HEK293 (cell line): ENCODE measurements around the gene HSPBAP1.
A peak's percentile ranks its signal among the peaks of the same experiment; 100 is the strongest.
"Not testable (repeated sequence)": the region's sequence is repeated elsewhere in the genome, so short reads cannot be mapped to it uniquely, and the experiment has no call there.

Experiments used
- CTCF ChIA-PET: fragments of 350-600 bp; formaldehyde crosslinking; extraction: SDS; loops from one replicate; lab custom pipeline; 2021; ENCODE audit warnings: antibody characterized with exemption; lab: Yijun Ruan, JAX
- POLR2A ChIA-PET: fragments of 300-600 bp; formaldehyde crosslinking; extraction: SDS; loops from one replicate; lab custom pipeline; 2020; ENCODE audit warnings: antibody characterized with exemption, inconsistent platforms; lab: Yijun Ruan, JAX
- H3K27ac ChIP-seq: fragments of 200-500 bp; sonication (Bioruptor generic); 2 replicates; pipeline ENCODE4 v1.5.1; 2014; ENCODE audit warnings: low read depth, low read length, control low read depth, inconsistent platforms; ENCODE audit errors: extremely low read depth
- H3K36me3 ChIP-seq, 2 experiments: fragments of 200-500 bp in 1 of 2; sonication (Bioruptor generic) in 1 of 2; 1 replicate in 1 of 2; 2 replicates in 1 of 2; pipeline ENCODE4 v1.5.1; 2014 to 2017; ENCODE audit warnings: inconsistent platforms in 2 of 2, low read length in 2 of 2; ENCODE audit not compliant: control insufficient read depth in 2 of 2, insufficient read depth in 1 of 2
- H3K4me1 ChIP-seq: fragments of 200-500 bp; sonication (Bioruptor generic); 2 replicates; pipeline ENCODE4 v1.5.1; 2014; ENCODE audit warnings: mild to moderate bottlenecking, low read length, inconsistent platforms; ENCODE audit not compliant: control insufficient read depth, insufficient read depth
- H3K4me3 ChIP-seq: 2 replicates; pipeline ENCODE4 v1.5.1; 2011; ENCODE audit warnings: low read depth, mild to moderate bottlenecking, control low read depth, low read length, moderate library complexity
- H3K9me3 ChIP-seq: fragments of 200-500 bp; sonication (Bioruptor generic); 2 replicates; pipeline ENCODE4 v1.5.1; 2014; ENCODE audit warnings: low read depth, low read length, inconsistent platforms; ENCODE audit not compliant: control insufficient read depth, insufficient read depth
- ZBTB8A ChIP-seq: fragments of 450-650 bp; formaldehyde crosslinking; IDR thresholded peaks from 2 replicates; pipeline ENCODE4 v1.5.1; 2016; ENCODE audit warnings: missing biosample characterization, missing genetic modification characterization
- ZNF140 ChIP-seq: fragments of 450-650 bp; formaldehyde crosslinking; IDR thresholded peaks from 2 replicates; pipeline ENCODE4 v1.5.1; 2016; ENCODE audit warnings: missing biosample characterization, missing genetic modification characterization
- ZNF266 ChIP-seq: fragments of 450-650 bp; formaldehyde crosslinking; IDR thresholded peaks from 2 replicates; pipeline ENCODE4 v1.5.1; 2016; ENCODE audit warnings: missing biosample characterization, missing genetic modification characterization, low read depth
- ZNF394 ChIP-seq: fragments of 450-650 bp; formaldehyde crosslinking; IDR thresholded peaks from 2 replicates; pipeline ENCODE4 v1.5.1; 2016; ENCODE audit warnings: missing biosample characterization, missing genetic modification characterization, mild to moderate bottlenecking, moderate library complexity, borderline replicate concordance
- ZNF426 ChIP-seq: fragments of 450-650 bp; formaldehyde crosslinking; IDR thresholded peaks from 2 replicates; pipeline ENCODE4 v1.5.1; 2017; ENCODE audit warnings: missing biosample characterization, missing genetic modification characterization, mild to moderate bottlenecking, inconsistent platforms, moderate library complexity
- ZNF433 ChIP-seq: fragments of 450-650 bp; formaldehyde crosslinking; IDR thresholded peaks from 2 replicates; pipeline ENCODE4 v1.5.1; 2016; ENCODE audit warnings: missing biosample characterization, missing genetic modification characterization, low read depth
- ZNF510 ChIP-seq: fragments of 450-650 bp; formaldehyde crosslinking; IDR thresholded peaks from 2 replicates; pipeline ENCODE4 v1.5.1; 2018; ENCODE audit warnings: mild to moderate bottlenecking, missing genetic modification characterization, missing biosample characterization; ENCODE audit not compliant: insufficient replicate concordance
- ZNF555 ChIP-seq: fragments of 450-650 bp; formaldehyde crosslinking; conservative IDR thresholded peaks from 2 replicates; pipeline ENCODE4 v1.5.1; 2017; ENCODE audit warnings: missing biosample characterization, mild to moderate bottlenecking, missing genetic modification characterization, inconsistent platforms
- ZNF558 ChIP-seq: fragments of 450-650 bp; formaldehyde crosslinking; IDR thresholded peaks from 2 replicates; pipeline ENCODE4 v1.5.1; 2016; ENCODE audit warnings: missing biosample characterization, missing genetic modification characterization
- ZNF623 ChIP-seq: fragments of 450-650 bp; formaldehyde crosslinking; IDR thresholded peaks from 2 replicates; pipeline ENCODE4 v1.5.1; 2016; ENCODE audit warnings: missing biosample characterization, missing genetic modification characterization
- ZNF654 ChIP-seq: fragments of 450-650 bp; formaldehyde crosslinking; IDR thresholded peaks from 2 replicates; pipeline ENCODE4 v1.5.1; 2016; ENCODE audit warnings: low read depth, missing biosample characterization, missing genetic modification characterization
- ZXDB ChIP-seq: fragments of 450-650 bp; formaldehyde crosslinking; IDR thresholded peaks from 2 replicates; pipeline ENCODE4 v1.5.1; 2016; ENCODE audit warnings: missing biosample characterization, missing genetic modification characterization
- TF ChIP-seq, protein P1 (sequence below): fragments of 450-650 bp; formaldehyde crosslinking; conservative IDR thresholded peaks from 2 replicates; pipeline ENCODE4 v1.5.1; 2016; ENCODE audit warnings: low read depth, missing biosample characterization, missing genetic modification characterization
- TF ChIP-seq, protein P2 (sequence below): fragments of 450-650 bp; formaldehyde crosslinking; conservative IDR thresholded peaks from 2 replicates; pipeline ENCODE4 v1.5.1; 2016; ENCODE audit warnings: low read depth, missing biosample characterization, missing genetic modification characterization
- TF ChIP-seq, protein P3 (sequence below): fragments of 450-650 bp; formaldehyde crosslinking; IDR thresholded peaks from 2 replicates; pipeline ENCODE4 v1.5.1; 2016; ENCODE audit warnings: missing biosample characterization, missing genetic modification characterization

Gene HSPBAP1

DNA sequence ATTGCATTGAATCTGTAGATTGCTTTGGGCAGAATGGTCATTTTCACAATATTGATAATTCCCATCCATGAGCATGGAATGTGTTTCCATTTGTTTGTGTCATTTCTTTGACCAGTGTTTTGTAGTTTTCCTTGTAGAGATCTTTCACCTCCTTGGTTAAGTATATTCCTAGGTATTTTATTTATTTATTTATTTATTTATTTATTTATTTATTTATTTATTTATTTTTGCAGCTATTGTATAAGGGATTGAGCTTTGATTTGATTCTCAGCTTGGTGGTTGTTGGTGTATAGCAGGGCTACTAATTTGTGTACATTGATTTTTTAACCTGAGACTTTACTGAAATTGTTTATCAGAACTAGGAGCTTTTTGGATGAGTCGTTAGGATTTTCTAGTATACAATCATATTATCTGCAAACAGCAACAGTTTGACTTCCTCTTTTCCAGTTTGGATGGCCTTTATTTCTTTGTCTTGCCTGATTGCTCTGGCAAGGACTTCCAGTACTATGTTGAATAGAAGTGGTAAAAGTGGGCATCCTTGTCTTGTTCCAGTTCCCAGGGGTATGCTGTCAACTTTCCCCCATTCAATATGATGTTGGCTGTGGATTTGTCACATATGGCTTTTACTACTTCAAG is 82.9 kb downstream of the HSPBAP1 start:
- TF ChIP-seq ZNF510 (peak; percentile 13), ZNF266 (tag by site-specific recombination) (0 out of 2 replicates have a peak, but pooled peaks have one; percentile 25), ZNF426 (peak; percentile 70), ZNF623 (tag by site-specific recombination) (peak; percentile 57), ZNF555 (tag by site-specific recombination) (peak; percentile 69), ZNF558 (peak; percentile 61; the same call in 1 of the 2 replicates), ZBTB8A (tag by site-specific recombination) (peak; percentile 50), ZNF654 (peak; percentile 30), ZNF394 (tag by site-specific recombination) (peak; percentile 87; the same call in 1 of the 2 replicates), ZNF433 (tag by site-specific recombination) (0 out of 2 replicates have a peak, but pooled peaks have one; percentile 17), ZNF140 (tag by site-specific recombination) (peak; percentile 44; the same call in 1 of the 2 replicates), ZXDB (peak; percentile 43; the same call in 1 of the 2 replicates)
- TF ChIP-seq, protein P1, sequence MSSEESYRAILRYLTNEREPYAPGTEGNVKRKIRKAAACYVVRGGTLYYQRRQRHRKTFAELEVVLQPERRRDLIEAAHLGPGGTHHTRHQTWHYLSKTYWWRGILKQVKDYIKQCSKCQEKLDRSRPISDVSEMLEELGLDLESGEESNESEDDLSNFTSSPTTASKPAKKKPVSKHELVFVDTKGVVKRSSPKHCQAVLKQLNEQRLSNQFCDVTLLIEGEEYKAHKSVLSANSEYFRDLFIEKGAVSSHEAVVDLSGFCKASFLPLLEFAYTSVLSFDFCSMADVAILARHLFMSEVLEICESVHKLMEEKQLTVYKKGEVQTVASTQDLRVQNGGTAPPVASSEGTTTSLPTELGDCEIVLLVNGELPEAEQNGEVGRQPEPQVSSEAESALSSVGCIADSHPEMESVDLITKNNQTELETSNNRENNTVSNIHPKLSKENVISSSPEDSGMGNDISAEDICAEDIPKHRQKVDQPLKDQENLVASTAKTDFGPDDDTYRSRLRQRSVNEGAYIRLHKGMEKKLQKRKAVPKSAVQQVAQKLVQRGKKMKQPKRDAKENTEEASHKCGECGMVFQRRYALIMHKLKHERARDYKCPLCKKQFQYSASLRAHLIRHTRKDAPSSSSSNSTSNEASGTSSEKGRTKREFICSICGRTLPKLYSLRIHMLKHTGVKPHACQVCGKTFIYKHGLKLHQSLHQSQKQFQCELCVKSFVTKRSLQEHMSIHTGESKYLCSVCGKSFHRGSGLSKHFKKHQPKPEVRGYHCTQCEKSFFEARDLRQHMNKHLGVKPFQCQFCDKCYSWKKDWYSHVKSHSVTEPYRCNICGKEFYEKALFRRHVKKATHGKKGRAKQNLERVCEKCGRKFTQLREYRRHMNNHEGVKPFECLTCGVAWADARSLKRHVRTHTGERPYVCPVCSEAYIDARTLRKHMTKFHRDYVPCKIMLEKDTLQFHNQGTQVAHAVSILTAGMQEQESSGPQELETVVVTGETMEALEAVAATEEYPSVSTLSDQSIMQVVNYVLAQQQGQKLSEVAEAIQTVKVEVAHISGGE, result peak; percentile 70
- TF ChIP-seq, protein P2, sequence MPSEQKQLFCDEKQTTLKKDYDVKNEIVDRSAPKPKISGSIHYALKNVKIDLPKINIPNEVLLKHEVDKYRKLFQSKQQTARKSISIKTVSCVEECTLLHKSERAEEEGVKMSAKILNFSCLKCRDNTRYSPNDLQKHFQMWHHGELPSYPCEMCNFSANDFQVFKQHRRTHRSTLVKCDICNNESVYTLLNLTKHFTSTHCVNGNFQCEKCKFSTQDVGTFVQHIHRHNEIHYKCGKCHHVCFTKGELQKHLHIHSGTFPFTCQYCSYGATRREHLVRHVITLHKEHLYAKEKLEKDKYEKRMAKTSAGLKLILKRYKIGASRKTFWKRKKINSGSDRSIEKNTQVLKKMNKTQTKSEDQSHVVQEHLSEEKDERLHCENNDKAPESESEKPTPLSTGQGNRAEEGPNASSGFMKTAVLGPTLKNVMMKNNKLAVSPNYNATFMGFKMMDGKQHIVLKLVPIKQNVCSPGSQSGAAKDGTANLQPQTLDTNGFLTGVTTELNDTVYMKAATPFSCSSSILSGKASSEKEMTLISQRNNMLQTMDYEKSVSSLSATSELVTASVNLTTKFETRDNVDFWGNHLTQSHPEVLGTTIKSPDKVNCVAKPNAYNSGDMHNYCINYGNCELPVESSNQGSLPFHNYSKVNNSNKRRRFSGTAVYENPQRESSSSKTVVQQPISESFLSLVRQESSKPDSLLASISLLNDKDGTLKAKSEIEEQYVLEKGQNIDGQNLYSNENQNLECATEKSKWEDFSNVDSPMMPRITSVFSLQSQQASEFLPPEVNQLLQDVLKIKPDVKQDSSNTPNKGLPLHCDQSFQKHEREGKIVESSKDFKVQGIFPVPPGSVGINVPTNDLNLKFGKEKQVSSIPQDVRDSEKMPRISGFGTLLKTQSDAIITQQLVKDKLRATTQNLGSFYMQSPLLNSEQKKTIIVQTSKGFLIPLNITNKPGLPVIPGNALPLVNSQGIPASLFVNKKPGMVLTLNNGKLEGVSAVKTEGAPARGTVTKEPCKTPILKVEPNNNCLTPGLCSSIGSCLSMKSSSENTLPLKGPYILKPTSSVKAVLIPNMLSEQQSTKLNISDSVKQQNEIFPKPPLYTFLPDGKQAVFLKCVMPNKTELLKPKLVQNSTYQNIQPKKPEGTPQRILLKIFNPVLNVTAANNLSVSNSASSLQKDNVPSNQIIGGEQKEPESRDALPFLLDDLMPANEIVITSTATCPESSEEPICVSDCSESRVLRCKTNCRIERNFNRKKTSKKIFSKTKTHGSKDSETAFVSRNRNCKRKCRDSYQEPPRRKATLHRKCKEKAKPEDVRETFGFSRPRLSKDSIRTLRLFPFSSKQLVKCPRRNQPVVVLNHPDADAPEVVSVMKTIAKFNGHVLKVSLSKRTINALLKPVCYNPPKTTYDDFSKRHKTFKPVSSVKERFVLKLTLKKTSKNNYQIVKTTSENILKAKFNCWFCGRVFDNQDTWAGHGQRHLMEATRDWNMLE (tag by site-specific recombination), result peak; percentile 79
- TF ChIP-seq, protein P3, sequence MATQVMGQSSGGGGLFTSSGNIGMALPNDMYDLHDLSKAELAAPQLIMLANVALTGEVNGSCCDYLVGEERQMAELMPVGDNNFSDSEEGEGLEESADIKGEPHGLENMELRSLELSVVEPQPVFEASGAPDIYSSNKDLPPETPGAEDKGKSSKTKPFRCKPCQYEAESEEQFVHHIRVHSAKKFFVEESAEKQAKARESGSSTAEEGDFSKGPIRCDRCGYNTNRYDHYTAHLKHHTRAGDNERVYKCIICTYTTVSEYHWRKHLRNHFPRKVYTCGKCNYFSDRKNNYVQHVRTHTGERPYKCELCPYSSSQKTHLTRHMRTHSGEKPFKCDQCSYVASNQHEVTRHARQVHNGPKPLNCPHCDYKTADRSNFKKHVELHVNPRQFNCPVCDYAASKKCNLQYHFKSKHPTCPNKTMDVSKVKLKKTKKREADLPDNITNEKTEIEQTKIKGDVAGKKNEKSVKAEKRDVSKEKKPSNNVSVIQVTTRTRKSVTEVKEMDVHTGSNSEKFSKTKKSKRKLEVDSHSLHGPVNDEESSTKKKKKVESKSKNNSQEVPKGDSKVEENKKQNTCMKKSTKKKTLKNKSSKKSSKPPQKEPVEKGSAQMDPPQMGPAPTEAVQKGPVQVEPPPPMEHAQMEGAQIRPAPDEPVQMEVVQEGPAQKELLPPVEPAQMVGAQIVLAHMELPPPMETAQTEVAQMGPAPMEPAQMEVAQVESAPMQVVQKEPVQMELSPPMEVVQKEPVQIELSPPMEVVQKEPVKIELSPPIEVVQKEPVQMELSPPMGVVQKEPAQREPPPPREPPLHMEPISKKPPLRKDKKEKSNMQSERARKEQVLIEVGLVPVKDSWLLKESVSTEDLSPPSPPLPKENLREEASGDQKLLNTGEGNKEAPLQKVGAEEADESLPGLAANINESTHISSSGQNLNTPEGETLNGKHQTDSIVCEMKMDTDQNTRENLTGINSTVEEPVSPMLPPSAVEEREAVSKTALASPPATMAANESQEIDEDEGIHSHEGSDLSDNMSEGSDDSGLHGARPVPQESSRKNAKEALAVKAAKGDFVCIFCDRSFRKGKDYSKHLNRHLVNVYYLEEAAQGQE (tag by site-specific recombination), result peak; percentile 49; the same call in 1 of the 2 replicates
- CTCF ChIA-PET, H3K4me1 ChIP-seq, H3K9me3 ChIP-seq, H3K36me3 ChIP-seq, H3K4me3 ChIP-seq, H3K27ac ChIP-seq, POLR2A ChIA-PET: not testable (repeated sequence)
